GM12873 (cell line): ENCODE results near the gene NUP210.

Experiments
- CTCF ChIP-seq: IDR thresholded peaks from 2 replicates; pipeline ENCODE4 v1.5.1; 2012; ENCODE audit warnings: low read depth, mild to moderate bottlenecking, moderate library complexity, low read length, control low read depth; ENCODE audit not compliant: insufficient read depth; ENCODE audit errors: missing control alignments

The NUP210 gene

GRCh38 chr3:13277860-13278531, 142.1 kb downstream of the NUP210 start:
- TF ChIP-seq CTCF: no peak

- TF ChIP-seq CTCF: no peak
Measured at GRCh38 chr3:13277196-13277813, 142.8 kb downstream of the NUP210 start.

- no peak for TF ChIP-seq CTCF
Measured at GRCh38 chr3:13276438-13277195, 143.5 kb downstream of the NUP210 start.

- TF ChIP-seq CTCF: no peak
Measured at GRCh38 chr3:13275376-13276005, 144.6 kb downstream of the NUP210 start.

- TF ChIP-seq CTCF: no peak
Measured at GRCh38 chr3:13274551-13275332, 145.4 kb downstream of the NUP210 start.

GRCh38 chr3:13274125-13274524, 146.0 kb downstream of the NUP210 start:
- no peak for TF ChIP-seq CTCF
